Activated CD4-positive, CD25-positive, alpha-beta regulatory T cell treated with anti-CD3 and anti-CD28 coated beads, Interleukin-2, amount 50 U/mL, for 72 hours (primary cell): ENCODE data around the gene MOCOS.

Source experiments
- DNase-seq: peaks from one replicate; pipeline ENCODE4 v3.0.0; 2021

Gene MOCOS

DNA sequence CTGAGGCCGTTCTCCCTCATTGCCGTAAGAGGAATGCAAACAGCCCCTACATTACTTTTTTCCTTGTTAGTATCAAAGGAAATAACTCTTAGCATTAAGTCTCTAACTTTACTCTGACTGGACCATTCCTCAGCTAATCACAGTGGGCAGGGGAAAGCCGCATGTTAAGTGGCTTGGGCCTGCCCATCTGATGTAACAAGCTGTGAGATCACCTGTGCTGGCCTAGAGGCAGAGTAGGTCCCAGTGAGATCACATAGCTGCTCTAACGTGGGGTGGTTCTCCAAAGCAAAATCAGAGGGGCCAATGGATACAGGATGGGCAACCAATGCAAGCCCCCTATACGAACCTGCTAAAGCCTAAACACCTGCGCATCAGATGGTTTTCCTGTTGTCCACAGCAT is 5.9 kb upstream of the MOCOS start:
- DNase-seq, result no peak

DNA sequence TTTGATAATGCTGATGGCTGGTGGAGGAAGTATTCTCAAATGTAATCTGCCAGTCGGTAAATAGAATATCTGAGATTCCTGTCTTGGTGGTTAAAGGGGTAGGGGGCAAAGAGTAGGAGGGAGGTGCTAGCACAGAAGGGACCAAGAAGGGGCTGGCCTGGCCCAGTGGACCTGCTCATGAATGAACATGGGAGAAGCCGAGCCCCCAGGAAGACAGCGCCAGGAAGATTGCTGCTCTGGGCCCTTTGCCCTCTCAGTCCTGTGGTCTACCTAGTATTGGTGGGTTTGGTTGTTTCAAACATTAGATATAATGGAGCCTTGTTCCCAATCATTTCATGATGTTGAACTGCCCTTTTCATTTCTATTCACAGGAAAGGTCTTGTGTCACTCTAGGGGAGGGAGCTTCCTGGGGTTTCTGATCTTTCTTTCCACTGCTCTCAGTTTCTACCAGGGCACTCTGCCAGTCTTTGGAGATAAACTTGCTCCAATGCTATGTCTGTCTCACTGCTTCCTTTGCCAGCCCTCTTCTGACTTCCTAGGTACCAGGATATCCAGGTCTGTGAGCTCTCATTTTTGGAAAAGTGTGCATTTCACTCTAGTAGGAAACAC is 5.3 kb upstream of the MOCOS start:
- no peak for DNase-seq

DNA sequence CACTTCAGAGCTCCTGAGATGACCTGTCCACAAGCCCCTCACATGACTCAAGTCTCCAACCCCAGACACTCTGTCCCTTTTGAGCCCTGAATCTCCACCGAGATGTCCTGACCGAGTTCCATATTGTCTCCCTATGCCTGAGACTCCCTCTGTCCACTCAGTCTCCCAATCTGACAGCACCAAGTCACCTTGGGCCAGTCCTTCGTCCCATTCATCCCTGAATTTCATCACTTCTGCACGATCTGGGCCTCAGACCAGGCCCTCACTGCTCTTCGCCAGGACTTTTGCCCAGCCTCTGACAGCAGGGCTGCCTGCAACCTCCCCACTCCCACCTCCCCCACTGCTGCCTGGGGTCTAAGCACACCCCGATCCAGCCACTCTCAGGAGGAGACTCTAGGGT is 4.3 kb upstream of the MOCOS start:
- no peak for DNase-seq

DNA sequence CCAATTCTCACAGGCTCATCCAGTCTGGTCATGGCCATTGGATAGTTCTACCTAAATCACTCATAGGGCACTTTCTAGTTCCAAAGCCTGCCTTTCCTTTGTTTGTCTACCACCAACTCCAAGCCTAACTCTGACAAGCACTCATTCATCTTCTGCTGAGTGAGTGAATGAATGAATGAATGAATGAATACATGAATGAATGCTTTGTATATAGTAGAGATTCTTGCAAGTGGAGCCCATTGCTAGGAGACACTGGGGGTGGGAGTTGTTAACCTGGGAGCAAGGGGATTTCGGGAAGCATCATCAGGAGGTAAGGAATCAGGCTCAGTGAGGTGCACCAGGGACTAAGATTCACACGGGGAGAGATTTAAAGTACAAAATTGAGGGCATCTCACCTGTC is 3.3 kb upstream of the MOCOS start:
- DNase-seq, result no peak

DNA sequence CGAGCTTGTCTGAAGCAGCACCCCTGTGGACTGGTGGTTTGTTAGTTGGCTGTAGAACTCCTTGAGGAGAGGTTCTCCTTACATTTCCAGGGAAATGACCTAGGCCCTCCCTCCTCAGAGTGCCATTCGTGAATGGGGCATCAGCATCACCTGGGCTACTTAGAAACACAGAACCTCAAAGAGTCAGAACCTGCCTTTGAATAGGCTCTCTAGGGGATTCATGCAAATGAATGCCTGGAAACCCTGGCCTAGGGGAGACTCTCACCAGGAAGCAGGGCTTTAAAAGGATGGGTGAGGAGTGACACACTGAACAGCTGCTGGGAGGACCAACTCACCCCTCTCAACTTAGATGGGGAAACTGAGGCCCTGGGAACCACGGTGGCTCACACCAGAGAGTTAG is 2.1 kb upstream of the MOCOS start:
- DNase-seq, result no peak

DNA sequence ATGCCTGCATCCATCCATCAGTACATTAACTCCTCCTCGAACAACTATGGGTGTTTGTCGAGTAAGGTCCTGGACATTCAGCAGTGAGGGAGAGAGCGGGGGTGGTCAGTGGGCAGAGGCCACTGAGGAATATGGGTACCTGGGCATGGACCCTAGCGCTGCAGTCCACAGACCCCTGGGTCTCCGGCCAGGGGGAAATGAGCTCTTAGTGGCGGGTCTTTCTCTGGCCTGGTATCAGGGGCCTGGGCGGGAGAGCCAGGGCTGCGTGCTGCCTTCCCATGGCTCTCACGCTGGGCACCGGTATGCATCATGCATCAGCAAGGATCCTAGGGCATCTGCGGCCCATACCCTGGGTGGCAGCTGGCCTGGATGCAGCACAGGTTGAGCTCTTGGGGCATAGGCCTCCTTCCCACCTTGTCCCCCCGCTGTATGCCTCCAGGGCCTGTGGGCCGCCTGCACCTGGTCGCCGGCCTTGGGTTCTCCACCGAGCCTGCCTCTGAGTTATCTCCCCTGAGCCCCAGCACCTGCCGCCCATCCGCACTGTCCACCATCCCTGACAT is 1.3 kb upstream of the MOCOS start:
- no peak for DNase-seq

DNA sequence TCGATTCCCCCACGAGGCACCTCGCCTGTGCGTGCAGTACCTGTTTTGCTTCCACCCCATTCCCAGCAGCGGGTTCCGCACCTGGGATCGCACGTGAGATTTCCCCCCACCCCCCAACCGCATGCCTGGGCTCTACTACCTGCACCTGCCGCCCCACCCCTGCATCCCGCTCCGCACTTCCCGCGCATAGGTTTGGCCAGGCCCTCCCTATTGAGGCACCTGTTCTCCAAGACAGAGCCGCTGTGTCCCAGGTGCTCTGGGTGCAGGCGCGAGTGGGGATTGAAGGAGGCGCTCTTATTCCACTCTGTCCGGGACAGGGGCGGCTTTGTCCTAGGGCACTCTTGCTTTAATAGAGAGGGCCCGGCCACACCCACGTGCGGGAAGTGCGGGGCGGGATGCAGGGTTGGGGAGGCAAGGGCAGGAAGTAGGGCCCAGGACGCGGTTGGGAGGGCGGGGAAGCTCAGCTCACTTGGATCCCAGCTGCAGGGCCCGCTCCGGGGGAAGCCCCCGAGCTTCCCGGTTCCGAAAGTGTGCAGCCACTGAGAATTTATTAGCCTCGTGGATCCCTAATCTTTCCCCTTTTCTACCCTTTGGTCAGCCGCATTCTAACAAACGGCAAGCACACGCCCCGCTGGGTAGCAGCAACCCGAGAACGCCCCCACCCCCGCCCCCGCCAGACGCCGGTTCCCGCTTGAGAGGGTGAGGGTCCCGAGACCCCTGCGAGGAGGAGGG is 670 bp upstream of the MOCOS start:
- DNase-seq, result no peak

DNA sequence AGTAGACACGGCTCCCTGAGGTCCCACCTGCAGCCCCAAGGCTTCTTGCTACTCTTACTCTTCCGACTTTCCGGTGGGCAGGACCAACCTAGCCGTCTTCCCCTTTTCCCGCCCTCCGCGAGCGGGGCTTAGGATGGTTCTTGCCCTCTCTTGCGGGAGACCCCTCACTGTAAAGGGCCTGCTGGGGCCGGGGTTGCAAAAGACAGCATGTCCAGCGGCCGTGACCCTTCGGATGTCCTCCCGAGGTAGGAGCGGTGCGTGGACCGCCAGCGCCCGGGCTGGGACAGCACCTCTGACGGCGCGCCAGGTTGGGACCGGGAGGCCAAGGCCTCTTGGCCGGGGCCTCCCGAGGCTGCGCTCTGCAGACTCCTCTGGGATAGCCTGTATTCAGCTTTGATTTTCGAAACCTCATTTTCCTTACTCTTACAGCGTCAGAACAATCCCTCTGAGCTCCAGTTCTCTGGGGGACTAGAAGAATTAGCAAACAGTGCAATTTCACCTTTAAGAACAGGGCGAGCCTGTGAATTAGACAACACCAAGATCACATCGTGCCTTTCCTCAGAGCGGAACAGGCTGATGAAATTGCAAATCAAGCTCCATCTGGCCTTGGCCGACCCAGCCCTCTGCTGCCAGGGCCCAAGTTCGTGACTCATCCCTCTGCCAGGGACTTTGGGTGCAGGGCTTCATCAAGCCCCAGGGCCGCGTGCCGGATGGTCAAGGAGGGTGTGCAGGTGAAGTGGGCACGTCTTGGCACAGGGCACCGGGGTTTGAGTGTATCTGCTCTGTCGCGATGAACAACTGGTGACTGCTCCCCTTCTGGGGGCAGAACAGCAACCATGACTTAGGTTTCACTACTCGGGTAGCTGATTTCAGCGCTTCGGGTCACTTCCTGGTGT is 777 bp downstream of the MOCOS start:
- DNase-seq, result no peak

DNA sequence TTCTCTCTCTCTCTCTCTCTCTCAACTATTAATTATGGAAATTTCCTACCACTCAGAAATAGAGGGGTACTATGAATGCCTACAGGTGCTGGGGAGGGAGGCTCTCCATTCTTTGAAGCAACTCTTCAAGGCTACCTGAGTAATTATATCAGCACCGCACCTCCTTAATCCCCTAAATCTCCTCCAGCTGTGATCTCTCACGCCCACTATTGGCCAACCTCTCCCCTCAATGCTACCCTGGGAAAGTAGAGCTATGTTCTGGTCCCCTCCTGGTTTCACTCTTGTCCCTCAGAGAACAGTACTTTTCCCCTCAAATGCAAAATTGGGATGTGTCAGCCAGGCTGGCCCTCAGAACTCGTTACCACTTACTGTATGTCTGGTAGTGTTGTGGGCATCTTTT is 1.6 kb downstream of the MOCOS start:
- DNase-seq, result no peak

DNA sequence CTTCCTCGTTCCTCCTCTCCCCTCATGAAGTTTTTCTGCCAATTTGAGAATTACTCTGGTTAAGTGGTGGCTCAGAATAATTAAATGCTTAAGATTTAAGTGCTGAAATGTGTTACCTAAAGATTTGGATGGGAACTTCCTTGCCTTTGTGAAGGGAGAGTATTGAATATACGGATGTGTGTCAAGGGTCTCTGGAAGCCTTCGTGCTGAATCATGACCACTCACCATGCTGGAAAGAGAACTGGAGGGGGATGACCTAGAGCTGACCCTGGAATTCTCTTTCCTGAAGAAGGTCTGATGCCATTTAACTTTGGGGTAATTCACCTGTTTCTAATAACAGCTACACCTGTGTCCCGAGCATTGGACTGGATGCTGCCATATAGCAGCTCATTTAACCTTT is 2.2 kb downstream of the MOCOS start:
- no peak for DNase-seq

DNA sequence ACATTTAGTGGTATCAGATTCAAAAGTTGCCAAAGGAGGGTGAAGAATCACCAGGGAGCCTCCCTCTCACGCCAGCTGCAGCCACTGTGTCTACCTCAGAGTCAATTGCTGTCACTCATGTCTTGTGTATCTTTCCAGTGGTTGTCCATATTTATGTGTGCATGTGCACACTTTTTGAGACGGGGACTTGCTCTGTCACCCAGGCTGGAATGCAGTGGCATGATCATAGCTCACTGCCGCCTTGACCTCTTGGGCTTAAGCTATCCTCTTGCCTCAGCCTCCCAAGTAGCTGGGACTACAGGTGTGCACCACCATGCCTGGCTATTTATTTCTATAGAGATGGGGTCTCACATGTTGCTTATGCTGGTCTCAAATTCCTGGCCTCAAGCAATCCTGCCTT is 4.0 kb downstream of the MOCOS start:
- no peak for DNase-seq

DNA sequence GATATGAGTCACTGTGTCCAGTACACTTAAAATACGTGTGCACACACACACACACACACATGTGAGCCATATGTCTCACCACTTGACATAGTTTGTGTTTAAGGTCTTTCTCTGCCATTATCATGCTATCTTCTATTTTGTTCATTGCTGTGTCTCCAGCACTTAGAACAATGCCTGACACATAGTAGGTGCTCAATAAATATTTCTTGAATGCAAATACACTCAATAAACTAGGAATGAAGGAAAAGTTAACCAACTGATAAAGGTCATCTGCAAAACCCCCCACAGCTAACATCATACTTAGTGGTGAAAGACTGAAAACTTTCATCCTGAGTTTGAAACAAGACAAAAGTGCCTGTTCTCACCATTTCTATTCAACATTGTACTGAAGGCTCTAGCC is 4.4 kb downstream of the MOCOS start:
- no peak for DNase-seq

DNA sequence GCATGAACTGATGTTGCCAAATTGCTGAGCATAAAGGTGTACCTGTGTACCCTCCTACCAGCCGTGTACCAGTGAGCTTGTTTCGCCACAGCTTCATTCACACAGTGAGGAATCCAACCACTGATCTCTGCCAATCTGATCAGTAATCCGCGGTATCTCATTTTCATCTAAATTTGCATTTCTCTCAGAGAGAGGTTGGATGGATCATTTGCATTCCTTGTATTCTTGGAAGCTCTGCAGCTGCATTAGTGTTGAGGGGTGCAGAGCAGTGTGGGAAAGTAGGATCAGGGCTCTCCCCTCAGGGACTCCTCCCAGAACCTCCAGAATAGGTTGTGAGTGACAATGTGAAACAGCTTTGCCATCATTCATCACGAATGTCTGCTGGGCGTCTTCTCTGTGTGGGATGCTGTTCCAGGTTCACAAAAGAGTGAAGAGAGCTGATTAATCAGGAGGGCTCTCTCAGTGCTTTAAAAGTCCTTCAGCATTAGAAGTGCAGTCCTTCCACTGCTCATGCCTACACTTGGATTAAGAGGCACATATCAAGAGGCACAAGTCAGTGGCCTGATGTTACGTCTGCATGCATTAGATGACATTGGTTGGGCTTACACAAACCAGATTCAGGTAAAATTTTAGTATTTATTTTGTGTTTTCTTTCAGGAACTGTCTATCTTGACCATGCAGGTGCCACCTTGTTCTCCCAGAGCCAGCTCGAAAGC is 7.5 kb downstream of the MOCOS start:
- no peak for DNase-seq

DNA sequence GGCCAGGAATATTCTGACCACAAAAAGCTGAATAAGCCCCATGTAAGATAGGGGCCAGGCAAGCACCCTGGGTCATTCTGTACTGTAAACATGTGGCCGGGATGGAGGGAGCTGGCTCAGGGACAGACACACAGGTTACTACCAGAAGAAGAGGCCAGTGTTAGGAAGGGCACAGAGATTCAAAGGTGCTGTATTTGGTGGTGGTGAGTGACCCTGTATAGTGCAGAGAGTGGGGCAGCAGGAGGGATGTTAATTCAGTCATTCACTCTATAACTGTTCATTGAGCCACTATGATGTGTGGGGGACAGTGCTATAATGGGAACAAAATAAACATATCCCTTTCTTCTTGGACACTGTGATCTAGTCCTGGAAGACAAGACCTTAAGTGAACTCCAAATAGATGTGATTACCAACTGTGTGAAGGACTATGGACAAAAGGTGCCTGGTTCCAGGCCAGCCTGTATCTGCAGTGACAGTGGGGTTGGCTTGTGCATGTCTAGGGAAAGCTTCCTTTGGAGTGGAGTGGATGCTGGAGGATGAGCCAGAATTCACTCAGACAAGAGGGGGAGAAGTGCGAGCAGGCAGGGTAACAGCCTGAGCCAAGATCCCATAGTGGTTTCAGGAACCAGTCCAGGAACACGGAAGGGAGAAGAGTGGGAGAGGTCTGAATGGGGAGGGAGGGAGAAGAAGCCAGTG is 8.3 kb downstream of the MOCOS start:
- DNase-seq, result no peak

DNA sequence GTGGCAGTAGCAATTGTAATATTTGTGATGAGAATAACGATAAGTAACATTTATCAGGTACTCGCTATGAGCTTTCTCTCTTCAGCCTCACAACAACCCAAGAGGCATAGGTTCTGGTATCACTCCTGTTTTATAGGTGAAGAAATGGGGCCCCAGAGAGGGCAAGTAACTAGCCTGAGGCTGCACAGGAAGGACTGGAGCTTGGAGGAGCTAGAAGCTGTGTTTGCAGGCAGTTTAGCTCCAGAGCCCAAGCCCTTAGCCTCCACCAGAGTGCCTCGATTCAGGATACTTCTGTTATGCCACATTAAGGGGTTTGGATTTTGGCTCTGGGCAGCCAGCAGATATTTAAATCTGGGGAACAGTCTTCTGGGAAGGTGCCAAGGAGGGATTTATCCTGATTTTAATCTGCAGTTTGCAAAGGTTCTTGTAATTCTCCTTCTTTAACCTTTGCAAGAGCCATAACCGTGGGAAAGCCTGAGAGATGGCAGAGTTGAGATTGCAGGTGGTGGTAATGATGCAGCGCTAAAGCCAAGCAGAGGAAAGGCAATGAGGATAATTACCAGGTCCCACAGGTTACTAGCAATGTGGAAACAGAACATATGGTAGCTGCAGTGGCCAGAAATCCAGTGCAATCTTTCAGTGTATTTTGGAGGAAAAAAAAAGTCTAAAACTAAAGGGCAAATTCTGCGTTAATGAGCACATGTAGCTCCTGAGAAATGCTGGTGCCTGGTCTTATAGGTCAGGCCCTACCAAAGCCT is 9.1 kb downstream of the MOCOS start:
- no peak for DNase-seq

DNA sequence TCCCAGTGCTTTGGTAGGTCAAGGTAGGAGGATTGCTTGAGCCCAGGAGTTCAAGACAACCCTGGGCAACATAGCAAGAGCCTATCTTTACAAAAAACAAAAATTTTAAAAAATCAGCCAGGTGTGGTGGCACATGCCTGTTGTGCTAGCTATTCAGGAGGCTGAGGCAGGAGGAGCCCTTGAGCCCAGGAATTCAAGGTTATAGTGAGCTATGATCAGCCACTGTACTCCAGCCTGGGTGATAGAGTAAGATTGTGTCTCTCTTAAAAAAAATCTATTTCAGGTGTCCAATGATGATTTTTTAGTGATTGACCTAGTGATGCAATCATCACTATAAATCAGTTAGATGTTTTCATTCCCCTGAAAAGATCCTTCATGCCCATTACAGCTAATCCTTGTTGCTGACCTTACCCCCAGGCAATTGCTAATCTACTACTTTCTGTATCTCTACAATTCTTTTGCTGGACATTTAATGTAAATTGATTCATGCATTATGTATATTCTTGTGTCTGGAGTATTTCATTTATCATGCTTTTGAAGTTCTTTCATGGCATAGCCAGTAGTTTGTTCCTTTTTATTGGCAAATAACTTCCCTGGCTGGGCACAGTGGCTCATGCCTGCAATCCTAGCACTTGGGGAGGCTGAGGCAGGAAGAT is 10.3 kb downstream of the MOCOS start:
- DNase-seq, result no peak

DNA sequence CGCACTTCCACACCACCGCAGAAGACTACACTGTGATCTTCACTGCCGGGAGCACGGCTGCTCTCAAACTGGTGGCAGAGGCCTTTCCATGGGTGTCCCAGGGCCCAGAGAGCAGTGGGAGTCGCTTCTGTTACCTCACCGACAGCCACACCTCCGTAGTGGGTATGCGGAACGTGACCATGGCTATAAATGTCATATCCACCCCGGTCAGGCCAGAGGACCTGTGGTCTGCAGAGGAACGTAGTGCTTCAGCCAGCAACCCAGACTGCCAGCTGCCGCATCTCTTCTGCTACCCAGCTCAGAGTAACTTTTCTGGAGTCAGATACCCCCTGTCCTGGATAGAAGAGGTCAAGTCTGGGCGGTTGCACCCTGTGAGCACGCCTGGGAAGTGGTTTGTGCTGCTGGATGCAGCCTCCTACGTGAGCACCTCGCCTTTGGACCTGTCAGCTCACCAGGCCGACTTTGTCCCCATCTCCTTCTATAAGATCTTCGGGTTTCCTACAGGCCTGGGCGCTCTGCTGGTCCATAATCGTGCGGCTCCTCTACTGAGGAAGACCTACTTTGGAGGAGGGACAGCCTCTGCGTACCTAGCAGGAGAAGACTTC is 12.5 kb downstream of the MOCOS start:
- DNase-seq, result no peak

DNA sequence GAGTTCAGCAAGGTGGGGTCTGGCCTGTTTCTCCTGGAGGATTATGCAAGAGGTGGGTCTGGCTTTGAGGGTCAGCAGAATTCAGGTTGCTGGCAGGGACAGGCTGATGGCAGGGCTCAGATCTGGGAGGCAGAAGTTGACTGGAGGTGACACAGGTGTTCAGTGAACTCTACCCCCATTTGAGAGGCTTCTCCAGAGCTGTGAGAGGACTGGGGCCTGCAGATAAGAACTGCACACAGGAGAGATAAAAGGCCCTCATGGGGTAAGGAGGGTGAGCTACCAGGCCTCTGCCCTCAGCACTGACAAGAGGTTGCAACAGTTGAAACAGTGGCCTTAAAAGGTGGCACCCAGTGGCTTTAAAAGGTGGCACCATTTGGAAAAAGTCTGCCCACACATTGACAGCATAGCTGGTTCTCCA is 13.1 kb downstream of the MOCOS start:
- no peak for DNase-seq

DNA sequence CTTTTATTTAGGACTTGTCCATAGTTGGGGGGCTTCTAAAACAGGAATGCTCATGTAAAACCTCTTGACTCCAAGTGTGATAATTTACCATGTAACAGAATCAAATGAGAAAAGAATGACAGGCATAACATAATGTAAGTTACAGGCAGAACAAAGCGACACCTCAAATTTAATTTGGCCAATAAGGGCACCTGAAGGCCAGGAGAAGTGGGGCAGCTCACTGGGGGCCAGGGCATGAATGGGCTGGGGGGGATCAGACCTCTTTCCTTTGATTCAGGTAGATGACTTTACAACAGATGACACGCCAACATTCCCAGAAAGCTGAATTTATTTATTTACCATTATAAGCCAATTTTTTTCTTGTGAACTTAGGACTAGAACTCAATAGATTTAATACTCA is 14.5 kb downstream of the MOCOS start:
- no peak for DNase-seq

DNA sequence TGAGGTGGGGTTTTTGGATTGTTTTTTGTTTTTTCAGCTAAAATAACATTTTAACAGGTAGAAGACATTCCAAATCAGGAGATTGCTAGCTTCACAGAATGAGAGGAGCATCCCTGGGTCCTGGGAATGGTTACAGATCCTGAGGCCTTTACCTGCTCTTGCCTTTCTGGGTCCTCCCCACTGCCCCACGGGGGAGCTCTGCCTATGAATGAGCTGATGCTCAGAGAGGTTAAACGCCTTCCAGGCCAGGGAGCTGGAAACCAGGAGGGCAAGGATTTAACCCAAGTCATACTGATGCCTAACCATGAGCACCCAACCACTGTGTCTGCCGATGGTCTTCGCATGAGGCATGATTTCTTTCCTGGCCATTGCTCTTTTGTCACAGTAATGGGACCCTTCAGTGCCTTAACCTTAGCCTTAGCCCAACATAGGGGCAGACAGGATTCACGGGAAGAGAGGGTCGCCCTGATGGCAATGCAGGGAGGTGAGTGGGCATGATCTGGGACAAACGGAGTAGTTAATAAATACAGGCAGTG is 16.1 kb downstream of the MOCOS start:
- no peak for DNase-seq
